Right atrium auricular region (tissue), 2 donors: ENCODE measurements around the gene C19orf38. TPM values are rescaled to one million over a fixed set of nuclear protein-coding genes. Genes with fewer than 3 reads are reported as not detected.
A peak's percentile ranks its signal among the peaks of the same experiment; 100 is the strongest.

ENCODE experiments used
- DNase-seq: peaks from one replicate; pipeline ENCODE4 v3.0.0-alpha.2; 2019; ENCODE audit warnings: low spot score
- H3K27ac ChIP-seq, 2 donors: fragments of 200-600 bp; sonication (generic); 1 replicate in 1 of 2; 2 replicates in 1 of 2; pipeline ENCODE4 v1.5.1; 2016 to 2019
- H3K27me3 ChIP-seq, 2 donors: fragments of 200-600 bp; sonication (generic); one replicate each; pipeline versions ENCODE4 v1.5.1 to v1.6.0; 2017 to 2019
- H3K36me3 ChIP-seq: fragments of 200-600 bp; sonication (generic); one replicate; pipeline ENCODE4 v1.5.1; 2016
- H3K4me1 ChIP-seq, 2 donors: fragments of 200-600 bp; sonication (generic); one replicate each; pipeline versions ENCODE4 v1.5.1 to v1.6.0; 2017 to 2019
- H3K4me3 ChIP-seq, 2 donors: fragments of 200-600 bp; sonication (generic); 1 replicate in 1 of 2; 2 replicates in 1 of 2; pipeline ENCODE4 v1.5.1; 2017 to 2019; ENCODE audit warnings: mild to moderate bottlenecking in 1 of 2, moderate library complexity in 1 of 2
- H3K9me3 ChIP-seq, 2 donors: fragments of 200-600 bp; sonication (generic); one replicate each; pipeline ENCODE4 v1.5.1; 2019
- CTCF ChIP-seq, 2 donors: fragments of 200-600 bp; sonication (generic); IDR thresholded peaks; one replicate each; pipeline ENCODE4 v1.5.1; 2019; ENCODE audit warnings: antibody characterized with exemption in 2 of 2
- total RNA-seq, 2 donors: library from RNA; depleted of rRNA; stranded (reverse); fragments of >200 nt; gene quantifications; one replicate each; pipeline ENCODE4 v1.1.0, GENCODE V29; 2016

The C19orf38 gene
- total RNA-seq, 2 donors from 2014 or later: 1.5 TPM; not detected in 1

- no peaks in the 10 kb centered on the region for H3K9me3 ChIP-seq
- H3K4me3 ChIP-seq: no peak overlapping the region
- peak overlapping the region; percentile 27 to 67 for H3K27ac ChIP-seq
- H3K27me3 ChIP-seq: no peaks in the 10 kb centered on the region
- H3K4me1 ChIP-seq: peaks cover 0 to under 1% of the 10 kb centered on the region in 2 donors
- no peak for TF ChIP-seq CTCF (IDR thresholded peaks at IDR 0.05)
- no peak for DNase-seq
- peaks cover 66% of the 10 kb centered on the region for H3K36me3 ChIP-seq
These were observed 29.7 kb upstream of the C19orf38 start for GRCh38 chr19:10818301-10819123.

GRCh38 chr19:10819124-10820060 lies 28.8 kb upstream of the C19orf38 start:
- no peak overlapping the region for H3K4me3 ChIP-seq
- no peak overlapping the region for H3K27ac ChIP-seq
- TF ChIP-seq CTCF (IDR thresholded peaks at IDR 0.05): no peak
- peaks cover 75% of the 10 kb centered on the region for H3K36me3 ChIP-seq
- DNase-seq: no peak
- no peaks in the 10 kb centered on the region for H3K4me1 ChIP-seq
- H3K9me3 ChIP-seq: no peaks in the 10 kb centered on the region
- no peaks in the 10 kb centered on the region for H3K27me3 ChIP-seq

GRCh38 chr19:10820173-10820572 lies 28.0 kb upstream of the C19orf38 start:
- Histone ChIP-seq H3K9me3 (no peaks in the 10 kb centered on the region), H3K4me1 (no peaks in the 10 kb centered on the region), H3K36me3 (peaks cover 75% of the 10 kb centered on the region), H3K27me3 (no peaks in the 10 kb centered on the region), H3K27ac (no peak overlapping the region), H3K4me3 (no peak overlapping the region)
- DNase-seq: no peak
- no peak for TF ChIP-seq CTCF (IDR thresholded peaks at IDR 0.05)

GRCh38 chr19:10823690-10824089 lies 24.5 kb upstream of the C19orf38 start:
- H3K9me3 ChIP-seq: no peaks in the 10 kb centered on the region
- no peak for TF ChIP-seq CTCF (IDR thresholded peaks at IDR 0.05)
- H3K4me3 ChIP-seq: no peak overlapping the region
- H3K36me3 ChIP-seq: peaks cover 76% of the 10 kb centered on the region
- H3K27ac ChIP-seq: no peak overlapping the region
- H3K4me1 ChIP-seq: no peaks in the 10 kb centered on the region
- no peak for DNase-seq
- no peaks in the 10 kb centered on the region for H3K27me3 ChIP-seq

- H3K36me3 ChIP-seq: peaks cover 80% of the 10 kb centered on the region
These were observed 22.0 kb upstream of the C19orf38 start for GRCh38 chr19:10826231-10826630.

More at GRCh38 chr19:10826231-10826630, 22.0 kb upstream of the C19orf38 start:
- H3K27me3 ChIP-seq: no peaks in the 10 kb centered on the region
- no peak for DNase-seq
- no peaks in the 10 kb centered on the region for H3K9me3 ChIP-seq
- no peak overlapping the region for H3K27ac ChIP-seq
- TF ChIP-seq CTCF (IDR thresholded peaks at IDR 0.05): no peak
- no peak overlapping the region for H3K4me3 ChIP-seq
- no peaks in the 10 kb centered on the region for H3K4me1 ChIP-seq
